GM23338 (cell line): ENCODE data around the gene HDGFL2. TPM values are rescaled to one million over a fixed set of nuclear protein-coding genes. Genes with fewer than 3 reads are reported as not detected.

Experiments used
- ATAC-seq: fragments of 200-7000 bp; cut with Tn5 transposase; 3 replicates; pipeline ENCODE4 v1.9.1; 2020
- DNase-seq: peaks from one replicate; pipeline ENCODE4 v3.0.0-alpha.2; 2015; ENCODE audit warnings: low spot score
- H2AFZ ChIP-seq: fragments of 200-600 bp; sonication (generic); 2 replicates; pipeline ENCODE4 v1.8.0; 2016; ENCODE audit warnings: antibody characterized with exemption, mild to moderate bottlenecking, moderate library complexity
- H3F3A ChIP-seq: fragments of 200-600 bp; sonication (generic); replicated peaks from 2 replicates; pipeline ENCODE4 v1.8.0; 2017; ENCODE audit warnings: antibody characterized with exemption, mixed run types, low read depth
- H3K27ac ChIP-seq: fragments of 200-600 bp; sonication (generic); 2 replicates; pipeline ENCODE4 v1.6.1; 2016; ENCODE audit warnings: low read depth
- H3K27me3 ChIP-seq: fragments of 200-600 bp; sonication (generic); 2 replicates; pipeline ENCODE4 v1.8.0; 2016; ENCODE audit warnings: mild to moderate bottlenecking, mixed run types, moderate library complexity; ENCODE audit not compliant: insufficient read depth
- H3K36me3 ChIP-seq: fragments of 200-600 bp; sonication (generic); 2 replicates; pipeline ENCODE4 v1.8.0; 2016; ENCODE audit warnings: mild to moderate bottlenecking; ENCODE audit not compliant: insufficient read depth
- H3K4me1 ChIP-seq: fragments of 200-600 bp; sonication (generic); 2 replicates; pipeline ENCODE4 v1.8.0; 2016; ENCODE audit warnings: mild to moderate bottlenecking, moderate library complexity; ENCODE audit not compliant: insufficient read depth
- H3K4me2 ChIP-seq: fragments of 200-600 bp; sonication (generic); 2 replicates; pipeline ENCODE4 v1.7.1; 2017; ENCODE audit warnings: mixed run types
- H3K4me3 ChIP-seq: fragments of 200-600 bp; sonication (generic); 2 replicates; pipeline ENCODE4 v1.6.1; 2016; ENCODE audit warnings: mixed run types
- H3K79me2 ChIP-seq: fragments of 200-600 bp; sonication (generic); replicated peaks from 2 replicates; pipeline ENCODE4 v1.8.0; 2017; ENCODE audit warnings: mild to moderate bottlenecking; ENCODE audit not compliant: insufficient read depth
- H3K9me2 ChIP-seq: fragments of 200-600 bp; sonication (generic); 2 replicates; pipeline ENCODE4 v1.8.0; 2017; ENCODE audit not compliant: insufficient read depth
- H4K20me1 ChIP-seq: fragments of 200-600 bp; sonication (generic); replicated peaks from 2 replicates; pipeline ENCODE4 v1.8.0; 2017; ENCODE audit warnings: mild to moderate bottlenecking; ENCODE audit not compliant: insufficient read depth
- H3K27ac Mint-ChIP-seq: 2 replicates; pipeline ENCODE4 v1.8.0; 2020; ENCODE audit warnings: inconsistent platforms, mild to moderate bottlenecking, moderate library complexity, mixed read lengths
- H3K27me3 Mint-ChIP-seq: 3 replicates; pipeline ENCODE4 v1.8.0; 2022; ENCODE audit warnings: low read depth, mild to moderate bottlenecking, moderate library complexity, mixed read lengths, inconsistent platforms; ENCODE audit not compliant: insufficient read depth, poor library complexity
- H3K36me3 Mint-ChIP-seq: 3 replicates; pipeline ENCODE4 v1.8.0; 2021; ENCODE audit warnings: low read depth, mild to moderate bottlenecking, inconsistent platforms, moderate library complexity, mixed read lengths
- H3K4me1 Mint-ChIP-seq: 3 replicates; pipeline ENCODE4 v1.8.0; 2020; ENCODE audit warnings: mild to moderate bottlenecking, inconsistent platforms, mixed read lengths
- H3K4me3 Mint-ChIP-seq: 3 replicates; pipeline ENCODE4 v1.8.0; 2021; ENCODE audit warnings: moderate library complexity, mild to moderate bottlenecking, inconsistent platforms, mixed read lengths
- H3K9me3 Mint-ChIP-seq: 3 replicates; pipeline ENCODE4 v1.8.0; 2020; ENCODE audit warnings: moderate library complexity, mild to moderate bottlenecking, inconsistent platforms, mixed read lengths
- CREB1 ChIP-seq: fragments of 250-450 bp; sonication (Bioruptor Pico); IDR thresholded peaks from 2 replicates; pipeline ENCODE4 v1.5.0; 2020; ENCODE audit warnings: low read depth, mild to moderate bottlenecking, moderate library complexity
- ETS1 ChIP-seq: IDR thresholded peaks from 2 replicates; pipeline ENCODE4 v1.6.1; 2016; ENCODE audit warnings: antibody characterized with exemption
- EZH2 ChIP-seq: fragments of 200-600 bp; sonication (generic); IDR thresholded peaks from one replicate; pipeline ENCODE4 v1.8.0; 2017; ENCODE audit warnings: antibody characterized with exemption, mild to moderate bottlenecking, low read depth; ENCODE audit not compliant: unreplicated experiment
- EZH2phosphoT487 ChIP-seq: fragments of 200-600 bp; sonication (generic); IDR thresholded peaks from one replicate; pipeline ENCODE4 v1.8.1; 2018; ENCODE audit warnings: antibody characterized with exemption; ENCODE audit not compliant: unreplicated experiment
- JUNB ChIP-seq: IDR thresholded peaks from one replicate; pipeline ENCODE4 v1.6.1; 2016; ENCODE audit warnings: antibody characterized with exemption; ENCODE audit not compliant: unreplicated experiment
- NANOG ChIP-seq: IDR thresholded peaks from 2 replicates; pipeline ENCODE4 v1.6.1; 2016; ENCODE audit warnings: antibody characterized with exemption, borderline replicate concordance
- REST ChIP-seq: IDR thresholded peaks from one replicate; pipeline ENCODE4 v1.6.1; 2018; ENCODE audit warnings: antibody characterized with exemption; ENCODE audit not compliant: unreplicated experiment
- STAT1 ChIP-seq: IDR thresholded peaks from one replicate; pipeline ENCODE4 v1.6.1; 2016; ENCODE audit warnings: antibody characterized with exemption; ENCODE audit not compliant: unreplicated experiment
- ZNF114 ChIP-seq: fragments of 250-450 bp; sonication (Bioruptor Pico); IDR thresholded peaks from 2 replicates; pipeline ENCODE4 v1.5.0; 2020; ENCODE audit warnings: mild to moderate bottlenecking, moderate library complexity
- ZNF331 ChIP-seq: fragments of 250-450 bp; sonication (Bioruptor Pico); IDR thresholded peaks from 2 replicates; pipeline ENCODE4 v1.5.0; 2020; ENCODE audit warnings: low read depth, mild to moderate bottlenecking, moderate library complexity
- ZNF462 ChIP-seq: fragments of 250-450 bp; sonication (Bioruptor Pico); IDR thresholded peaks from 2 replicates; pipeline ENCODE4 v1.5.0; 2020; ENCODE audit warnings: mild to moderate bottlenecking, moderate library complexity
- polyA plus RNA-seq: library from polyadenylated mRNA; unstranded; fragments of >200 nt; fragmentation: Nextera tagmentation; extraction: Ambion mirVana; gene quantifications from 2 replicates; pipeline ENCODE4 v1.2.1, GENCODE V29; 2016
- total RNA-seq: library from RNA; depleted of rRNA; stranded (reverse); fragments of >200 nt; shearing (Covaris generic); gene quantifications from 2 replicates; pipeline ENCODE4 v1.2.3, GENCODE V29; 2014

The HDGFL2 gene
- total and polyA plus RNA-seq, 2 experiments from 2014 or later: 64.8 to 113 TPM

GRCh38 chr19:4429256-4429655 is 42.8 kb upstream of the HDGFL2 start (continued):
- TF ChIP-seq REST: no peak

GRCh38 chr19:4429771-4430171 is 42.3 kb upstream of the HDGFL2 start:
- Histone ChIP-seq H3F3A (peaks cover 10% of the 10 kb centered on the region), H2AFZ (no peak overlapping the region), H3K27ac (no peak overlapping the region), H3K4me1 (no peaks in the 10 kb centered on the region), H4K20me1 (peaks cover 18% of the 10 kb centered on the region), H3K79me2 (peaks cover 25% of the 10 kb centered on the region), H3K4me2 (no peak overlapping the region), H3K27me3 (no peaks in the 10 kb centered on the region), H3K9me2 (no peaks in the 10 kb centered on the region), H3K36me3 (peaks cover 66% of the 10 kb centered on the region), H3K4me3 (no peak overlapping the region)
- Mint-ChIP-seq H3K4me1 (no peaks in the 10 kb centered on the region; the same call in 2 of the 3 replicates), H3K9me3 (no peaks in the 10 kb centered on the region), H3K27me3 (peaks cover 12% of the 10 kb centered on the region), H3K27ac (no peak overlapping the region), H3K36me3 (peaks cover 92% of the 10 kb centered on the region), H3K4me3 (no peak overlapping the region; the same call in 2 of the 3 replicates)
- ATAC-seq (no peak), DNase-seq (no peak)
- TF ChIP-seq ZNF331 (CRISPR knock-in tag): no peak
- no peak for TF ChIP-seq ZNF114
- TF ChIP-seq CREB1 (CRISPR knock-in tag): no peak
- TF ChIP-seq STAT1: no peak
- no peak for TF ChIP-seq REST
- TF ChIP-seq ETS1: no peak
- TF ChIP-seq JUNB: no peak
- TF ChIP-seq EZH2: no peak
- no peak for TF ChIP-seq ZNF462 (CRISPR knock-in tag)
- no peak for TF ChIP-seq EZH2phosphoT487
- no peak for TF ChIP-seq NANOG
